ENCODE results near the gene BLOC1S6.
A peak's percentile ranks its signal among the peaks of the same experiment; 100 is the strongest.

The BLOC1S6 gene

GRCh38 chr15:45606841-45607240 is 19.7 kb downstream of the BLOC1S6 start:
- no peak for TF ChIP-seq CTCF (IDR thresholded peaks at IDR 0.05; ENCODE audit: extremely low read depth, missing control alignments)
- no peak for DNase-seq (ENCODE audit: low spot score)

GRCh38 chr15:45611305-45611704 is 24.1 kb downstream of the BLOC1S6 start:
- TF ChIP-seq CTCF (IDR thresholded peaks at IDR 0.05; ENCODE audit: extremely low read depth, missing control alignments): peak; percentile 26

GRCh38 chr15:45612790-45613415 is 25.7 kb downstream of the BLOC1S6 start:
- DNase-seq (ENCODE audit: low spot score): no peak
- no peak for TF ChIP-seq CTCF (IDR thresholded peaks at IDR 0.05; ENCODE audit: extremely low read depth, missing control alignments)

More at GRCh38 chr15:45611305-45611704, 24.1 kb downstream of the BLOC1S6 start:
- DNase-seq (ENCODE audit: low spot score): no peak

GRCh38 chr15:45616901-45617323 is 29.7 kb downstream of the BLOC1S6 start:
- DNase-seq (ENCODE audit: low spot score): no peak
- no peak for TF ChIP-seq CTCF (IDR thresholded peaks at IDR 0.05; ENCODE audit: extremely low read depth, missing control alignments)

DNA sequence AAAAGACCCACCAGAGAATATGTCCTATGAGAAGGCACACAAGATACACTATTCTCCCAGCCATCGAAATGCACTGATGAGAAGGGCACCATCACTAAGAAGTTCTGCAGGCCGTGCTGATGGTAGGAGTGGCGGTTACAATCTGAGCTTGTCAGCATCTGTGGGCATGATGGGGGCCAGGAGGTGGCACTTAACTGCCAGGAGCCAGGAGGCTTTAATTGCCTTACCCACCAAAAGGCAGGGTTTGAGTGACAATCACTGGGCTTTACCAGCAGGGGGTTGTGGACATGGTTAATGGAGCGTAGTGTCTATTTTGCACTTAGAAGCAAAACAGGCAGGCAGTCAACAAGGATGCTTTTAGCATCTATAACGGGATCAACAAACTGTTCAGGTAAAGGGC is 31.6 kb downstream of the BLOC1S6 start:
- DNase-seq (ENCODE audit: low spot score): no peak
- TF ChIP-seq CTCF (IDR thresholded peaks at IDR 0.05; ENCODE audit: extremely low read depth, missing control alignments): no peak

- DNase-seq (ENCODE audit: low spot score): no peak
- no peak for TF ChIP-seq CTCF (IDR thresholded peaks at IDR 0.05; ENCODE audit: extremely low read depth, missing control alignments)
These were observed 41.0 kb downstream of the BLOC1S6 start for GRCh38 chr15:45628136-45628535.

GRCh38 chr15:45630917-45631691 is 43.9 kb downstream of the BLOC1S6 start:
- TF ChIP-seq CTCF (IDR thresholded peaks at IDR 0.05; ENCODE audit: extremely low read depth, missing control alignments): no peak
- no peak for DNase-seq (ENCODE audit: low spot score)

Measured in GM20000 (cell line).